GM19351 (cell line): ENCODE results near the gene CYP11A1.

Source experiments
- ATAC-seq: cut with Tn5 transposase; IDR thresholded peaks from one replicate; pipeline ENCODE4 v1.9.1; 2021; ENCODE audit warnings: mild to moderate bottlenecking, moderate library complexity; ENCODE audit not compliant: unreplicated experiment

The CYP11A1 gene

DNA sequence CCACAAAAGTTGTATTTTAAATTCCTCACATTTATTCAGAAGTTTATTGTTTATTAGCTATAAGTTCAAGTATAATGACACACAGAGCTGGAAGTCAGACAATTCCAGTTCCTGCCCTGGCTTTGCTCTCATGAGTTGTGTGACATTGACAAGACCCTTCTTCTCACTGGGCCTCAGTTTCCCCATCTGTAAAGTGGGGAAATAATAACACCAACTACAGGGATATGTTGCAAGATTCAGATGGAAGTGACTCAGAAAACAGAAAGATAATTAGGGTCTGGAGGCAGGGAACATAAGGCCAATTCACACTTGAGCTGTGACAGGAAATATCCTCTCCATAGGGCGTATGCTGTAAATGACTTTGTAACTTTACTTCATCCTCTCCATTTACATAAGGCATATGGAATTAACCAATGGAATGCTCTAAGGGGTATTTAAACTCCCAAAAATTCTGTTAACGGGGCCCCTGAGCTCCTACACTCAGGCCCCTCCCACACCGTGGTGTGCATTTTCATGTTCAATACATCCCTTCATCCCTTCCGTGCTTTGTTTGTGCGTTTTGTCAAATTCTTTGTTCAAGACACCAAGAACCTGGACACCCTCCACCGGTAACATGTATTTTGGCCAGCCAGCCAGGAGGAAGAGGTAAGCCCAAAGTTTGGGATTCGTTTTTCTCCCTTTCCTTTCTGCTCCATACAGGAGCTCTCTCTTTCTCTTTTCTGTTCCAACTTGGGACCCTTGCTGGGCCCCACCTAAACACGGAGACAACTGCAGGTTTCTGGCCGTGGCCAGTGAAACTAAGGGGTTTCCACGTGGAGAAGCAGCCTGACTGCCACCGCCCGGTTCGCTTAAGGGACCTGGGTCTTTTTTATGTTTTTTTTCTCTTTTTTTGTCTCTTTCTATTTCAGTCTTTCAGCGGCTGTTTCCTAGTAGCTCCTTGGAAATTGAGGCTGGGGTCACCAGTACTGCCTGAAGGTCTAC, 16.9 kb downstream of the CYP11A1 start:
- ATAC-seq, result no peak

DNA sequence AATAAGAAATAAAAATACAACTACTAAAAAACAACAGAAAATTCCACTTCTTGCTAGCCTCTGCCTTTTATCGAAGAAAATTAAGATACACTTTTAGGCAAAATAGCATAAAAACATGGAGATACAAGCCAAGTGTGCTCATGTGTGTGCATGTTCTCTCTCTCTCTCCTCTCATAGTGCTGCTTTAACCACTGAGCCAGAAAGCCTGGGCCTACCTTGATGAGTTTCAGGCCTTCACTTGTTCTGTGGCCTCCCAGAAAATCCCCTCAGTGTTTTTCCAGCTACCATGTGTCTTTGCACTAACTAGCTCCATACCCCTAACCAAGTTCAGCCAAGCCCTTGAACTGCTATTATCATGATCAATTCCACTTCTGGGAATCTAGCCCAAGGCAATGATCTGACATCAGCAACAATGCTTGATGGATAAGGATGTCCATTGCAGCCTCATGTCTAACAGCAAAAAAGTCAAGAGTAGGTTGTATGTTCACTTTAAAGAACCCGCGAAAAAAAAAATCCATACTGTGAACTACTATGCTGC, 18.1 kb downstream of the CYP11A1 start:
- no peak for ATAC-seq

- no peak for ATAC-seq
These were observed 19.6 kb downstream of the CYP11A1 start for GRCh38 chr15:74347757-74348250.

DNA sequence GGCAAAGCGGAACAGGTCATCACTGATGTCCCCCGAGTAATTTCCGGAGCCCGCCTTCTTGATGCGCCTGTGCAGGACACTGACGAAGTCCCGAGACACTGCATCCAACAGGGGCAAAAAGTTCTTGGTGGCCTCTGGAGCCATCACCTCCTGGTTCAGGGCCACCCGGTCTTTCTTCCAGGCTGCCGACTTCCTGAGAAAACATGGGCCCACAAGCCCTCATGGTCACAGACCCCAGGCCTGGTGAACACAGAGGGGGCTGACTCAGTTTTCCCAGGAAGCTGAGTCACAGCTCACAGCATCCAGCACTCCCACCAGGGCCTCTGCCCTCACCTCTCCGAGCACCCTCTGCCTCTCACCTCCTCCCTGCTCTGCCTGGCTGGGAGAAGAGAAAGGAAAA, 22.4 kb downstream of the CYP11A1 start:
- ATAC-seq, result no peak

GRCh38 chr15:74343797-74344127, 23.7 kb downstream of the CYP11A1 start:
- no peak for ATAC-seq

GRCh38 chr15:74343127-74343796, 24.2 kb downstream of the CYP11A1 start:
- ATAC-seq, result no peak

DNA sequence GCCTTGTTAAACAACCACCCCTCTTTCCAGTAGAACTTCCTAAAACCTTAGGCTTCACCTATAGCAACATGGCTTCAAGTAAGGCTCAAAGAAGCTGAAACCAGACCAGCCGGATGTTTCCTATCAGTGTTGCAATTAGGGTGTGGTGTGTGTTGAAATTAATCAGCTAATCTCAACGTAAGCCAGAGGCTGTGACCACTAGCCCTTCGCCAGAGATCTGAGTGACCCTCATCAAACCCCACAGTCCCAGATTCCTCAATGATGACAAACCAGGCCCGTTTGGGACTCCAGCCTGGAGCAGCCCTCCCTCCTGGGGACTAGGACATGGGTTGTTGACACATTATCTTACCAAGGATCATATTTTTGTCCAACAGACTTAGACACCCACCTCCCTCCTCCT, 27.3 kb downstream of the CYP11A1 start:
- no peak for ATAC-seq

DNA sequence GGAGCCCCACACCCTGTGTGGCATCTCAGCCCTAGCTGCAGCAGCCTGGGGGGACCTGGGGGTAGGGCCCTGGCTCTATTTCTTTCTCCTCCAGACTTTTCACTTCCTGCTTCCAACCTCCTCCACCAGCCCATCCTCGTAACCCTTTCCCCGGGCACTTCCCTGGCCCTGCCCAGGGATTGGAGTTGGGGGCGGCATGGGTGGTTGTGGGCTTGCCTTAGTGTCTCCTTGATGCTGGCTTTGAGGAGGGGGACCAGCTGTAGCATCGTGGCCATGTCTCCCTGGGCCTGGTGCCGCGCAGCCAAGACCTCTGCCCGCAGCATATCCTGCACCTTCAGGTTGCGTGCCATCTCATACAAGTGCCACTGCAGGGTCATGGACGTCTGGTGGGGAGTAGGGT, 28.1 kb downstream of the CYP11A1 start:
- ATAC-seq, result no peak

DNA sequence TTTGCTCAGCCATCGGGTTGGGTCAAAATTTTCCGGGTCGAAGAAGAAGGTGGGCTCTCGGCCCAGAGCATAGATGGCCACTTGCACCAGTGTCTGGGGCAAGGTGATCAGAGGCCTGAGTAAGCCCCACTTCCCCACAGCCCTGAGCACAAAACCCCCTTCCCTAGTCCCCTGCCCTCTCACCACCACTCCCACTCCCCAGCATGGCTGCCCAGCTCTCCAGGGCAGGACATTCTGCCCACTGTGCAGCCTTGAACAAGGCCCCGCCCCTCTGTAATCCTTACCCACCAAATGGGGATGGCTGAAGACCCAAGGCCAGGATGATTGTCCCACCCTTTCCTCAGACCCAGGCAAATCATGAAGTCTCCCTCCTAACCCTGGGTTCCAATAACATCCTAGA, 28.8 kb downstream of the CYP11A1 start:
- ATAC-seq, result no peak

- no peak for ATAC-seq
These were observed 29.7 kb downstream of the CYP11A1 start for GRCh38 chr15:74337607-74338211.

GRCh38 chr15:74337146-74337545, 30.3 kb downstream of the CYP11A1 start:
- ATAC-seq, result no peak

- ATAC-seq, result no peak
These were observed 31.1 kb downstream of the CYP11A1 start for GRCh38 chr15:74336061-74337005.

GRCh38 chr15:74335396-74335795, 32.0 kb downstream of the CYP11A1 start:
- ATAC-seq, result no peak

DNA sequence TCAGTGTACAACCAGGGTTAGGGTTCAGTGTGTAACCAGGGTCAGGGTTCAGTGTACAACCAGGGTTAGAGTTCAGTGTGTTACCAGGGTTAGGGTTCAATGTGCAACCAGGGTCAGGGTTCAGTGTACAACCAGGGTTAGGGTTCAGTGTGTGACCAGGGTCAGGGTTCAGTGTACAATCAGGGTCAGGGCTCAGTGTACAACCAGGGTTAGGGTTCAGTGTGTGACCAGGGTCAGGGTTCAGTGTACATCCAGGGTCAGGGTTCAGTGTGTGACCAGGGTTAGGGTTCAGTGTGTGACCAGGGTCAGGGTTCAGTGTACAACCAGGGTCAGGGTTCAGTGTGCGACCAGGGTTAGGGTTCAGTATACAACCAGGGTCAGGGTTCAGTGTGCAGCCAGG, 33.3 kb downstream of the CYP11A1 start:
- no peak for ATAC-seq

DNA sequence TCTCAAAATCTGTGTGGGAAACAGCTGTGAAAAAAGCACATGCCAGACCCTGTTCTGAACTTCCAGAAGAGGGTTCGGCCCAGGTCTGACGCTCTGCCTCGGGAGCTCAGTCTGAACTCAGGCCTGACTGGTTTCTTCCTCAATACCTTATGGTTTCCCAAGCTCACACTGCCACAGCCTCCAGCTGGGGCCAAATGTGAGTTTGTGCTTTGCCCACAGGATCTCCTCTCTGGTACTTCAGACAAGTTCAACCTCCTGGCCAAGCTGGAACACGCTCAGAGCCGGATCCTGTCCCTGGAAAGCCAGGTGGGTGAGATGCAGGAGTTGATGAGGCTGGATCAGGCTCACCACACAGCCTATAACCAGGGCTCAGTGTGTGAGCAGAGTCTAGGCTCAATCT, 33.8 kb downstream of the CYP11A1 start:
- ATAC-seq, result no peak

- no peak for ATAC-seq
These were observed 34.4 kb downstream of the CYP11A1 start for GRCh38 chr15:74333093-74333492.

- ATAC-seq, result no peak
These were observed 34.8 kb downstream of the CYP11A1 start for GRCh38 chr15:74332611-74333010.

DNA sequence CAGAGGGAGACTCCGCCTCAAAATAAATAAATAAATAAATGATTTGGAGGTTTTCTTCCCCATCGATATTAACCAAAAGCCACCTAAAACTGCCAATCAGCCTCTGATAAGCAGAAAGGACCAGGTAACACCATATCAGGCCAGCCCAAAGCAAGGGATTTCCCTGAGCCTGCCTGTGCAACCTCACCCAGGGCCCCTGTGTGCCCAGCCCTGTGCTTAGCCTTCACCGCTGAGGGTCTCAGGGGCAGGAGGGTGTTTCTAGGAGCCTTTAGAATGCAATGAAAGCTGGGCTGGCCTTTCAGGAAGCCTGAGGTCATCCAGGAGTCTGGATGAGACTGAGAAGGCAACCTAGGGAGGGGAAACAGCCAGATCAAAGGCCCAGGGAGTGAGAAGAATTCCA, 35.4 kb downstream of the CYP11A1 start:
- no peak for ATAC-seq

DNA sequence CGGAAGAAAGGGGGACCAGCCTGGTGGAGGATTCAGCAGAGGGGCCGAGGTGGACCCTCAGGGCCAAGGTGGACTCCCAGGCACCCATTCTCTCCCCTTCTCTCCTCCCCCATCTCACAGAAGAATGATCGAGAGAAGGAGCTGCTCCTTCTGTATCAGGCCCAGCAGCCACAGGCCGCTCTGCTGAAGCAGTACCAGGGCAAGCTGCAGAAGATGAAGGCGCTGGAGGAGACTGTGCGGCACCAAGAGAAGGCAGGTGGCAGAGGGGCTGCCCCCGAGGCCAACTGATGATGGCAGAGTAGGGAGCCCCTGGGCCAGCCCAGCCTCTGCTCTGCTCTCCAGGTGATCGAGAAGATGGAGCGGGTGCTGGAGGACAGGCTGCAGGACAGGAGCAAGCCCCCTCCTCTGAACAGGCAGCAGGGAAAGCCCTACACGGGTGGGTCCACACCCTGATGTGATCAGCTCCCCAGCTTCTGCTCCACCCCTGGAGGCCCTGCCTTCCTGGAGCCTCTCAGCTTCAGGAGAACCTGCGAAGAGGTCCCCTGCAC, 36.5 kb downstream of the CYP11A1 start:
- ATAC-seq, result no peak
